Breast epithelium (tissue), 3 donors: ENCODE data around the gene CACNA2D1.

Source experiments
- CTCF ChIP-seq, 3 donors: fragments of 450-650 bp; IDR thresholded peaks; one replicate each; pipeline ENCODE4 v1.5.1; 2016 to 2017; ENCODE audit warnings: antibody characterized with exemption in 3 of 3, mild to moderate bottlenecking in 3 of 3, moderate library complexity in 3 of 3
- POLR2A ChIP-seq: fragments of 450-650 bp; IDR thresholded peaks from one replicate; pipeline ENCODE4 v1.6.1; 2016; ENCODE audit warnings: antibody characterized with exemption, mild to moderate bottlenecking, moderate library complexity

GRCh38 chr7:82257118-82257695 lies 186.4 kb downstream of the CACNA2D1 start:
- no peak for TF ChIP-seq POLR2A
- TF ChIP-seq CTCF (IDR thresholded peaks at IDR 0.05): no peak
